Measurements from ENCODE around the gene UBIAD1. TPM values are rescaled to one million over a fixed set of nuclear protein-coding genes. Genes with fewer than 3 reads are reported as not detected.

Gene UBIAD1
- total and polyA plus RNA-seq, 2 of the 13 experiments (the other 11 are each of a cell fraction or from before 2014, with no cell fraction given): 16.9 to 20.4 TPM

DNA sequence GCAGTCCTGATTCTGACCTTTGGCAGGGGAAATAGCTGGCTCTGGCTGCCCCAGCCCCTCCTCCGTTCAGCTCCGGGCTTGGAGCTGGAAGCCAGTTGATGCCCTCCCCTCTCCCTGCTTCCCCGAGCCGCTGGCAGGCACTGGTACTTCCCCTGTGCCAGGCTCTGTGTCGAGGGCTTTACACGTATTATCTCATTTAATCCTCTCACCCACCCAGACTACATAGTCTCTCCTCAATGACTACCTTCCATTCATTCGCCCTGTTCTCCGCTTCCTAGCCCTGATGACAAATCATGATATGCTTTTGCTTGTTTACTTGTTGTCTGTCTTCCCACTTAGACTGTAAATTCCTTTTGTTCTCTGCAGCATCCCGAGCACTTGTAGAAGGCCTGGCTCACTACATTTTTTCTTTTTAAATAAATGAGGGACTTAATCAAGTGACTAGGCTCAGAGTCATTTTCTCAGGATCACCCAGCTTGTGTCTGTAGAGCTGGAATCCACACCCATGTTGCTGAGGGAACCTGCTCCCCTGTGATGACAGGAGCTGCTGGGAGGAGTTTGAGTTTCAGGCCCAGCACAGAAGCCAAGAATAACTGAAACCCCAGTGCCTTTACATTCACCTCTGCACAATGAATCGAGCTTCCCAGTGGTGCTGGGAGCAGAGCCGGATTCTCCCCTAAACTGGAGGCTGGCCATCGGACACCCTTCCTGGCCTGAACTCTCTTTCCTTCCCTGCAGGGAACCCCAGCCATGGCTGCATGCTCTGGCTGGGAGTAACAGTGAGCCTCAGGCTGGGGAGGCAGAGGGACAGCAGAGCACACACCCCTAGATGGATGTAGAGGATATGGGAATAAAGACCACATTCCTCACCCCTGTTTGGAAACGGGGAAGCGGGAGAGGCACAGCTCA lies 58.3 kb downstream of the UBIAD1 start:
- Histone ChIP-seq H3K4me3 (replicated peaks in 1 of 3; ENCODE audit: insufficient read depth in 1 of 3, low read depth in 2 of 3, low read length in 3 of 3) (no peak overlapping the region), H3K9me3 (ENCODE audit: low read length) (no peaks in the 10 kb centered on the region), H3K4me1 (ENCODE audit: insufficient read depth, low read length) (0 out of 2 replicates have a peak, but pooled peaks cover 5% of the 10 kb centered on the region), H3K36me3 (replicated peaks in 1 of 2; ENCODE audit: control insufficient read depth in 1 of 2, insufficient read depth in 2 of 2, low read length in 2 of 2) (no peaks in the 10 kb centered on the region), H4K20me1 (ENCODE audit: insufficient read depth, low read length) (no peaks in the 10 kb centered on the region), H3K27me3 (ENCODE audit: control insufficient read depth in 1 of 2, insufficient read depth in 2 of 2, low read length in 2 of 2) (peaks cover 5 to 40% of the 10 kb centered on the region in 2 experiments; a peak in 3 of 5 replicates), H2AFZ (ENCODE audit: low read length) (no peak overlapping the region), H3K79me2 (ENCODE audit: insufficient read depth, low read length) (no peaks in the 10 kb centered on the region), H3K4me2 (ENCODE audit: low read depth, low read length) (no peak overlapping the region), H3K27ac (ENCODE audit: extremely low read length, insufficient read depth, low read length) (no peak overlapping the region), H3K9ac (ENCODE audit: insufficient read depth, low read depth, low read length) (no peak overlapping the region)
- WGBS (ENCODE audit: low lambda C conversion rate): 46% methylated on average over 14 of the region's 14 CpGs
- POLR2A ChIA-PET: no interaction called here
- in situ Hi-C loops (cut with HindIII; ENCODE audit: extremely low pct_ligation_motif_present, low pct_unique_long_range_greater_than_20kb): no loop called here
- intact Hi-C loops (cut with micrococcal nuclease; ENCODE audit: unreplicated experiment): no loop called here
- BruUV-seq (replicated peaks): no TSS peak
- DNase-seq (ENCODE audit: low spot score) (no peak), FAIRE-seq (no peak), ATAC-seq (peak; percentile 47)
- TF ChIP-seq NFE2 (CRISPR knock-in tag; IDR thresholded peaks at IDR 0.05): no peak
- TF ChIP-seq, protein P1, sequence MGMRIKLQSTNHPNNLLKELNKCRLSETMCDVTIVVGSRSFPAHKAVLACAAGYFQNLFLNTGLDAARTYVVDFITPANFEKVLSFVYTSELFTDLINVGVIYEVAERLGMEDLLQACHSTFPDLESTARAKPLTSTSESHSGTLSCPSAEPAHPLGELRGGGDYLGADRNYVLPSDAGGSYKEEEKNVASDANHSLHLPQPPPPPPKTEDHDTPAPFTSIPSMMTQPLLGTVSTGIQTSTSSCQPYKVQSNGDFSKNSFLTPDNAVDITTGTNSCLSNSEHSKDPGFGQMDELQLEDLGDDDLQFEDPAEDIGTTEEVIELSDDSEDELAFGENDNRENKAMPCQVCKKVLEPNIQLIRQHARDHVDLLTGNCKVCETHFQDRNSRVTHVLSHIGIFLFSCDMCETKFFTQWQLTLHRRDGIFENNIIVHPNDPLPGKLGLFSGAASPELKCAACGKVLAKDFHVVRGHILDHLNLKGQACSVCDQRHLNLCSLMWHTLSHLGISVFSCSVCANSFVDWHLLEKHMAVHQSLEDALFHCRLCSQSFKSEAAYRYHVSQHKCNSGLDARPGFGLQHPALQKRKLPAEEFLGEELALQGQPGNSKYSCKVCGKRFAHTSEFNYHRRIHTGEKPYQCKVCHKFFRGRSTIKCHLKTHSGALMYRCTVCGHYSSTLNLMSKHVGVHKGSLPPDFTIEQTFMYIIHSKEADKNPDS (CRISPR knock-in tag; IDR thresholded peaks at IDR 0.05): no peak
- CTCF ChIA-PET (ENCODE audit: low intra/inter-chr PET ratio, low total read pairs): no interaction called here

DNA sequence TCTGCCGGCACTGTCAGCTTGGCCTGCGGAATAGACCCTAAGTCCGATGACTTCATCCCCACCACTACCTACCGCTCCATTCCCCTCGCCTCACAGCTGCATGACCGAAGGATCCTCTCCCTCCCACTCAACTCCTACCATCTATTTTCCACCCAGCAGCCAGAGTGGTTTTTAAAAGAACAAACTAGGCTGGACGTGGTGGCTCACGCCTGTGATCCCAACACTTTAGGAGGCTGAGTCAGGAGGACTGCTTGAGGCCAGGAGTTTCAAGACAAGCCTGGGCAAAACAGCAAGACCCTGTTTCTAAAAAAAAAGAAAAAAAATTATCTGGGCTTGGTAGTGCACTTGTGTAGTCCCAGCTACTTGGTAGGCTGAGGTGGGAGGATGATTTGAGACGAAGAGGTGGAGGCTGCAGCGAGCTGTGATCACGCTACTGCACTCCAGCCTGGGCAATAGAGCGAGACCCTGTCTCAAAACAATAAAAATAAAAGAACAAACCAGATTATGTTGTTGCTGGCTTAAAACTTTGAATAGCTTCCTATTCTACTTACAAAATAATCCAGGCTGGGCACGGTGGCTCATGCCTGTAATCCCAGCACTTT lies 59.0 kb downstream of the UBIAD1 start:
- 67% methylated on average over 13 of the region's 13 CpGs for WGBS (ENCODE audit: low lambda C conversion rate)
- TF ChIP-seq POGZ (CRISPR knock-in tag; IDR thresholded peaks at IDR 0.05): no peak
- TF ChIP-seq ZSCAN21 (CRISPR knock-in tag; IDR thresholded peaks at IDR 0.05; ENCODE audit: borderline replicate concordance): no peak
- TF ChIP-seq ONECUT2 (CRISPR knock-in tag; IDR thresholded peaks at IDR 0.05): no peak
- TF ChIP-seq, protein P2, sequence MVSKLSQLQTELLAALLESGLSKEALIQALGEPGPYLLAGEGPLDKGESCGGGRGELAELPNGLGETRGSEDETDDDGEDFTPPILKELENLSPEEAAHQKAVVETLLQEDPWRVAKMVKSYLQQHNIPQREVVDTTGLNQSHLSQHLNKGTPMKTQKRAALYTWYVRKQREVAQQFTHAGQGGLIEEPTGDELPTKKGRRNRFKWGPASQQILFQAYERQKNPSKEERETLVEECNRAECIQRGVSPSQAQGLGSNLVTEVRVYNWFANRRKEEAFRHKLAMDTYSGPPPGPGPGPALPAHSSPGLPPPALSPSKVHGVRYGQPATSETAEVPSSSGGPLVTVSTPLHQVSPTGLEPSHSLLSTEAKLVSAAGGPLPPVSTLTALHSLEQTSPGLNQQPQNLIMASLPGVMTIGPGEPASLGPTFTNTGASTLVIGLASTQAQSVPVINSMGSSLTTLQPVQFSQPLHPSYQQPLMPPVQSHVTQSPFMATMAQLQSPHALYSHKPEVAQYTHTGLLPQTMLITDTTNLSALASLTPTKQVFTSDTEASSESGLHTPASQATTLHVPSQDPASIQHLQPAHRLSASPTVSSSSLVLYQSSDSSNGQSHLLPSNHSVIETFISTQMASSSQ (IDR thresholded peaks at IDR 0.05; ENCODE audit: low read depth): no peak
- TF ChIP-seq, protein P2 (CRISPR knock-in tag; IDR thresholded peaks at IDR 0.05; ENCODE audit: borderline replicate concordance): no peak
- TF ChIP-seq, protein P3, sequence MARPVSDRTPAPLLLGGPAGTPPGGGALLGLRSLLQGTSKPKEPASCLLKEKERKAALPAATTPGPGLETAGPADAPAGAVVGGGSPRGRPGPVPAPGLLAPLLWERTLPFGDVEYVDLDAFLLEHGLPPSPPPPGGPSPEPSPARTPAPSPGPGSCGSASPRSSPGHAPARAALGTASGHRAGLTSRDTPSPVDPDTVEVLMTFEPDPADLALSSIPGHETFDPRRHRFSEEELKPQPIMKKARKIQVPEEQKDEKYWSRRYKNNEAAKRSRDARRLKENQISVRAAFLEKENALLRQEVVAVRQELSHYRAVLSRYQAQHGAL (CRISPR knock-in tag; IDR thresholded peaks at IDR 0.05; ENCODE audit: not compliant biosample characterization): no peak
- TF ChIP-seq KLF13 (CRISPR knock-in tag; IDR thresholded peaks at IDR 0.05): no peak

More for the DNA sequence above, 59.0 kb downstream of the UBIAD1 start:
- no peaks in the 10 kb centered on the region for H3K36me3 ChIP-seq (replicated peaks in 1 of 2; ENCODE audit: control insufficient read depth in 1 of 2, insufficient read depth in 2 of 2, low read length in 2 of 2)
- ChIA-PET CTCF (ENCODE audit: low intra/inter-chr PET ratio, low total read pairs) (no interaction called here), POLR2A (no interaction called here)
- H3K9me3 ChIP-seq (ENCODE audit: low read length): no peaks in the 10 kb centered on the region
- in situ Hi-C loops (cut with HindIII; ENCODE audit: extremely low pct_ligation_motif_present, low pct_unique_long_range_greater_than_20kb) (no loop called here), intact Hi-C loops (cut with micrococcal nuclease; ENCODE audit: unreplicated experiment) (no loop called here)
- H3K4me1 ChIP-seq (ENCODE audit: insufficient read depth, low read length): 0 out of 2 replicates have a peak, but pooled peaks cover 5% of the 10 kb centered on the region
- DNase-seq (ENCODE audit: low spot score) (no peak), ATAC-seq (no peak), FAIRE-seq (no peak)
- BruUV-seq (replicated peaks): no TSS peak
- H3K27ac ChIP-seq (ENCODE audit: extremely low read length, insufficient read depth, low read length): no peak overlapping the region
- no peak overlapping the region for H3K4me2 ChIP-seq (ENCODE audit: low read depth, low read length)
- H2AFZ ChIP-seq (ENCODE audit: low read length): no peak overlapping the region
- no peak overlapping the region for H3K9ac ChIP-seq (ENCODE audit: insufficient read depth, low read depth, low read length)
- H3K27me3 ChIP-seq (ENCODE audit: control insufficient read depth in 1 of 2, insufficient read depth in 2 of 2, low read length in 2 of 2): peaks cover 5 to 35% of the 10 kb centered on the region in 2 experiments; a peak in 3 of 5 replicates
- no peak overlapping the region for H3K4me3 ChIP-seq (replicated peaks in 1 of 3; ENCODE audit: insufficient read depth in 1 of 3, low read depth in 2 of 3, low read length in 3 of 3)
- no peaks in the 10 kb centered on the region for H3K79me2 ChIP-seq (ENCODE audit: insufficient read depth, low read length)
- no peaks in the 10 kb centered on the region for H4K20me1 ChIP-seq (ENCODE audit: insufficient read depth, low read length)

Data from HepG2 (cell line).